Measurements from ENCODE around the gene BTRC. TPM values are rescaled to one million over a fixed set of nuclear protein-coding genes. Genes with fewer than 3 reads are reported as not detected.

BTRC gene
- total RNA-seq, 1 experiment from 2014 or later, result 29.1 TPM

- Histone ChIP-seq H3K27me3 (ENCODE audit: insufficient read depth, low read length) (no peaks in the 10 kb centered on the region), H3K9me2 (ENCODE audit: insufficient read depth) (no peaks in the 10 kb centered on the region), H3K36me3 (ENCODE audit: control insufficient read depth in 1 of 2, insufficient read depth in 2 of 2, low read length in 2 of 2) (no peaks in the 10 kb centered on the region), H3K79me2 (ENCODE audit: insufficient read depth, low read length) (no peaks in the 10 kb centered on the region; the same call in 1 of the 2 replicates), H3K4me3 (replicated peaks in 1 of 2; ENCODE audit: low read depth in 1 of 2, low read length in 2 of 2) (no peak overlapping the region), H4K20me1 (ENCODE audit: insufficient read depth) (no peaks in the 10 kb centered on the region), H3K4me1 (ENCODE audit: control insufficient read depth in 1 of 2, insufficient read depth in 2 of 2, low read length in 2 of 2) (no peaks in the 10 kb centered on the region), H3K9ac (ENCODE audit: low read length) (no peak overlapping the region), H3K4me2 (ENCODE audit: low read length) (no peak overlapping the region), H2AFZ (ENCODE audit: low read depth, low read length, poor library complexity, severe bottlenecking) (no peak overlapping the region), H3K9me3 (ENCODE audit: control insufficient read depth in 1 of 2, insufficient read depth in 1 of 2, low read depth in 1 of 2, low read length in 2 of 2) (no peaks in the 10 kb centered on the region), H3K27ac (ENCODE audit: low read depth, low read length) (no peak overlapping the region)
- DNase-seq (ENCODE audit: low read depth, low spot score) (no peak), ATAC-seq (no peak)
- intact Hi-C loops (cut with micrococcal nuclease), result no loop called here
- no TSS peak for BruUV-seq (replicated peaks)
- POLR2A ChIA-PET, result interaction anchor here (0.9 kb wide), 1 partner anchor 9 kb away, joined by 3 read pairs; no protein-coding TSS in a partner anchor
- RAD21 ChIA-PET (ENCODE audit: low non-redundant PET in 1 of 2, low total read pairs in 2 of 2, uncharacterized antibody in 2 of 2, unreplicated experiment in 2 of 2), result no interaction called here
- CTCF ChIA-PET, result interaction anchor here (0.9 to 1.3 kb wide), 4 partner anchors 8 to 223 kb away, joined by 4 to 8 read pairs (median 4); no protein-coding TSS in a partner anchor
- no peak for TF ChIP-seq ZBTB33 (IDR thresholded peaks at IDR 0.05; ENCODE audit: extremely low read depth, insufficient replicate concordance, low read length)
Measured at GRCh38 chr10:101436302-101436701, 82.3 kb downstream of the BTRC start.

GRCh38 chr10:101438881-101439391, 85.0 kb downstream of the BTRC start:
- intact Hi-C loops (cut with micrococcal nuclease), result no loop called here
- no peaks in the 10 kb centered on the region for H4K20me1 ChIP-seq (ENCODE audit: insufficient read depth)
- ChIA-PET CTCF (interaction anchor here (0.8 to 2.1 kb wide), 3 partner anchors 28 to 150 kb away, joined by 3 to 6 read pairs (median 3); no protein-coding TSS in a partner anchor), RAD21 (ENCODE audit: low non-redundant PET in 1 of 2, low total read pairs in 2 of 2, uncharacterized antibody in 2 of 2, unreplicated experiment in 2 of 2) (no interaction called here), POLR2A (no interaction called here)
- no peak overlapping the region for H2AFZ ChIP-seq (ENCODE audit: low read depth, low read length, poor library complexity, severe bottlenecking)
- no TSS peak for BruUV-seq (replicated peaks)
- no peaks in the 10 kb centered on the region for H3K9me2 ChIP-seq (ENCODE audit: insufficient read depth)
- DNase-seq (ENCODE audit: low read depth, low spot score), result no peak
- H3K9me3 ChIP-seq (ENCODE audit: control insufficient read depth in 1 of 2, insufficient read depth in 1 of 2, low read depth in 1 of 2, low read length in 2 of 2), result no peaks in the 10 kb centered on the region
- ATAC-seq, result no peak
- H3K79me2 ChIP-seq (ENCODE audit: insufficient read depth, low read length), result no peaks in the 10 kb centered on the region; the same call in 1 of the 2 replicates
- no peak overlapping the region for H3K27ac ChIP-seq (ENCODE audit: low read depth, low read length)
- no peaks in the 10 kb centered on the region for H3K36me3 ChIP-seq (ENCODE audit: control insufficient read depth in 1 of 2, insufficient read depth in 2 of 2, low read length in 2 of 2)
- H3K4me2 ChIP-seq (ENCODE audit: low read length), result no peak overlapping the region
- no peaks in the 10 kb centered on the region for H3K27me3 ChIP-seq (ENCODE audit: insufficient read depth, low read length)
- H3K4me3 ChIP-seq (replicated peaks in 1 of 2; ENCODE audit: low read depth in 1 of 2, low read length in 2 of 2), result no peak overlapping the region
- H3K9ac ChIP-seq (ENCODE audit: low read length), result no peak overlapping the region
- no peaks in the 10 kb centered on the region for H3K4me1 ChIP-seq (ENCODE audit: control insufficient read depth in 1 of 2, insufficient read depth in 2 of 2, low read length in 2 of 2)
- TF ChIP-seq FOSL1 (IDR thresholded peaks at IDR 0.05; ENCODE audit: low read depth) (no peak), POLR2A (IDR thresholded peaks at IDR 0.05; ENCODE audit: borderline replicate concordance, extremely low read depth, insufficient read depth, insufficient read length) (no peak), YY1 (IDR thresholded peaks at IDR 0.05; ENCODE audit: extremely low read depth, insufficient replicate concordance, low read depth, low read length) (no peak), EZH2 (IDR thresholded peaks at IDR 0.05) (no peak), ATF3 (IDR thresholded peaks at IDR 0.05) (no peak), CTCF (IDR thresholded peaks at IDR 0.05 in 2 of 3, conservative IDR thresholded peaks at IDR 0.05 in 1 of 3; ENCODE audit: borderline replicate concordance in 1 of 3, insufficient read depth in 1 of 3, low read depth in 2 of 3, low read length in 2 of 3) (no peak), ZBTB33 (IDR thresholded peaks at IDR 0.05; ENCODE audit: extremely low read depth, insufficient replicate concordance, low read length) (no peak), SRF (IDR thresholded peaks at IDR 0.05; ENCODE audit: low read depth) (no peak), ELF1 (IDR thresholded peaks at IDR 0.05; ENCODE audit: borderline replicate concordance, low read depth) (no peak), EZH2phosphoT487 (IDR thresholded peaks at IDR 0.05; ENCODE audit: borderline replicate concordance) (no peak), EGR1 (IDR thresholded peaks at IDR 0.05; ENCODE audit: low read depth) (no peak), RAD21 (IDR thresholded peaks at IDR 0.05; ENCODE audit: low read depth) (no peak), TCF7L2 (IDR thresholded peaks at IDR 0.05; ENCODE audit: borderline replicate concordance, extremely low read depth, insufficient read depth, insufficient read length) (no peak)

Data from HCT116 (cell line).